IMR-90 (cell line): ENCODE measurements around the gene RBM41. TPM values are rescaled to one million over a fixed set of nuclear protein-coding genes. Genes with fewer than 3 reads are reported as not detected.
A peak's percentile ranks its signal among the peaks of the same experiment; 100 is the strongest.

Experiments used
- ATAC-seq: fragments of 200-7000 bp; cut with Tn5 transposase; 2 replicates; pipeline ENCODE4 v1.9.1; 2020; ENCODE audit warnings: low read depth, mild to moderate bottlenecking, moderate library complexity
- BruUV-seq: library from RNA; stranded (reverse); fragments of 400-500 nt; replicated peaks from 2 replicates; lab custom pipeline; 2021; lab: Mats Ljungman, UMichigan
- CTCF ChIA-PET: fragments of 300-600 bp; formaldehyde crosslinking; extraction: SDS; loops from one replicate; lab custom pipeline; 2021; ENCODE audit warnings: antibody characterized with exemption; lab: Yijun Ruan, JAX
- POLR2A ChIA-PET: fragments of 300-600 bp; sonication (Branson Sonifier 250); formaldehyde crosslinking; loops from one replicate; lab custom pipeline; 2022; ENCODE audit warnings: antibody characterized with exemption; ENCODE audit not compliant: unreplicated experiment; lab: Charles Lee
- DNase-seq: peaks from one replicate; pipeline ENCODE4 v3.0.0; 2013
- H2AFZ ChIP-seq: replicated peaks from 2 replicates; pipeline ENCODE3; 2013; ENCODE audit warnings: low read length, mild to moderate bottlenecking; ENCODE audit not compliant: poor library complexity
- H2AK5ac ChIP-seq: 2 replicates; pipeline ENCODE4 v1.6.1; 2013; ENCODE audit warnings: low read depth, low read length, inconsistent platforms
- H2AK9ac ChIP-seq: replicated peaks from 2 replicates; pipeline ENCODE3; 2013; ENCODE audit warnings: mild to moderate bottlenecking, low read depth, low read length, moderate library complexity; ENCODE audit not compliant: poor library complexity
- H2BK120ac ChIP-seq: 2 replicates; pipeline ENCODE4 v1.6.1; 2013; ENCODE audit warnings: low read depth, low read length, inconsistent platforms
- H2BK15ac ChIP-seq: 3 replicates; pipeline ENCODE4 v1.6.1; 2013; ENCODE audit warnings: low read depth, low read length, inconsistent platforms
- H2BK20ac ChIP-seq: 2 replicates; pipeline ENCODE4 v1.6.1; 2013; ENCODE audit warnings: low read depth, mild to moderate bottlenecking, inconsistent platforms, low read length, moderate library complexity
- H2BK5ac ChIP-seq: 2 replicates; pipeline ENCODE4 v1.6.1; 2013; ENCODE audit warnings: mild to moderate bottlenecking, low read depth, low read length, inconsistent platforms; ENCODE audit not compliant: poor library complexity, severe bottlenecking
- H3K14ac ChIP-seq: replicated peaks from 2 replicates; pipeline ENCODE4 v1.6.1; 2013; ENCODE audit warnings: low read depth, low read length, inconsistent platforms
- H3K18ac ChIP-seq: 2 replicates; pipeline ENCODE4 v1.6.1; 2013; ENCODE audit warnings: low read depth, low read length, control low read depth
- H3K23ac ChIP-seq: 2 replicates; pipeline ENCODE4 v1.6.1; 2013; ENCODE audit warnings: low read depth, low read length, inconsistent platforms
- H3K27ac ChIP-seq: 2 replicates; pipeline ENCODE4 v1.5.1; 2013; ENCODE audit warnings: mild to moderate bottlenecking, control low read depth, low read length; ENCODE audit not compliant: insufficient read depth
- H3K27me3 ChIP-seq: 2 replicates; pipeline ENCODE4 v1.6.1; 2013; ENCODE audit warnings: low read length; ENCODE audit not compliant: control insufficient read depth, insufficient read depth
- H3K36me3 ChIP-seq: 2 replicates; pipeline ENCODE4 v1.6.1; 2013; ENCODE audit warnings: low read length, mixed read lengths; ENCODE audit not compliant: control insufficient read depth, insufficient read depth
- H3K4ac ChIP-seq: 2 replicates; pipeline ENCODE4 v1.6.1; 2013; ENCODE audit warnings: low read depth, low read length, inconsistent platforms
- H3K4me1 ChIP-seq: 2 replicates; pipeline ENCODE4 v1.6.1; 2013; ENCODE audit warnings: low read length, mixed read lengths; ENCODE audit not compliant: control insufficient read depth, insufficient read depth
- H3K4me2 ChIP-seq: 2 replicates; pipeline ENCODE4 v1.6.1; 2013; ENCODE audit warnings: low read depth, mild to moderate bottlenecking, control low read depth, low read length, moderate library complexity
- H3K4me3 ChIP-seq: 2 replicates; pipeline ENCODE4 v1.5.1; 2013; ENCODE audit warnings: low read depth, mild to moderate bottlenecking, control low read depth, low read length, moderate library complexity; ENCODE audit not compliant: insufficient read depth
- H3K56ac ChIP-seq: 2 replicates; pipeline ENCODE4 v1.6.1; 2013; ENCODE audit warnings: low read length, inconsistent platforms; ENCODE audit not compliant: insufficient read depth; ENCODE audit errors: extremely low read depth
- H3K79me1 ChIP-seq, 2 experiments: 2 replicates each; pipeline ENCODE4 v1.6.1; 2013; ENCODE audit warnings: low read length in 2 of 2, inconsistent platforms in 1 of 2, low read depth in 1 of 2
- H3K9ac ChIP-seq: 2 replicates; pipeline ENCODE4 v1.6.1; 2013; ENCODE audit warnings: low read depth, low read length, control low read depth
- H3K9me1 ChIP-seq: 2 replicates; pipeline ENCODE4 v1.6.1; 2013; ENCODE audit warnings: low read length, inconsistent platforms; ENCODE audit not compliant: insufficient read depth
- H3K9me3 ChIP-seq: 2 replicates; pipeline ENCODE4 v1.6.1; 2013; ENCODE audit warnings: low read length; ENCODE audit not compliant: control insufficient read depth, insufficient read depth
- H4K20me1 ChIP-seq: 2 replicates; pipeline ENCODE4 v1.6.1; 2013; ENCODE audit warnings: low read length, inconsistent platforms; ENCODE audit not compliant: insufficient read depth
- H4K5ac ChIP-seq: 2 replicates; pipeline ENCODE4 v1.6.1; 2013; ENCODE audit warnings: mild to moderate bottlenecking, low read depth, low read length, control low read depth
- H4K8ac ChIP-seq, 2 experiments: 2 replicates each; pipeline ENCODE4 v1.6.1; 2013; ENCODE audit warnings: low read depth in 2 of 2, low read length in 2 of 2, control low read depth in 1 of 2, inconsistent platforms in 1 of 2
- H4K91ac ChIP-seq: 2 replicates; pipeline ENCODE4 v1.6.1; 2013; ENCODE audit warnings: low read depth, low read length, inconsistent platforms; ENCODE audit not compliant: insufficient read depth
- BHLHE40 ChIP-seq: fragments of 150-350 bp; IDR thresholded peaks from 2 replicates; pipeline ENCODE4 v1.6.1; 2016; ENCODE audit warnings: mild to moderate bottlenecking, low read depth, low read length
- CEBPB ChIP-seq: IDR thresholded peaks from 2 replicates; pipeline ENCODE4 v1.6.1; 2012; ENCODE audit warnings: low read depth, low read length, improper control_type of control experiment
- CHD1 ChIP-seq: IDR thresholded peaks from 2 replicates; pipeline ENCODE4 v1.6.1; 2012; ENCODE audit warnings: low read depth, low read length, improper control_type of control experiment
- ELK1 ChIP-seq: fragments of 150-350 bp; IDR thresholded peaks from 2 replicates; pipeline ENCODE4 v1.6.1; 2016; ENCODE audit warnings: low read depth, mild to moderate bottlenecking, low read length, moderate library complexity, borderline replicate concordance
- FOS ChIP-seq: fragments of 150-350 bp; IDR thresholded peaks from 2 replicates; pipeline ENCODE4 v1.6.1; 2016; ENCODE audit warnings: low read depth, low read length
- MAFK ChIP-seq: IDR thresholded peaks from 2 replicates; pipeline ENCODE4 v1.6.1; 2012; ENCODE audit warnings: low read depth, low read length, improper control_type of control experiment
- MAZ ChIP-seq: IDR thresholded peaks from 2 replicates; pipeline ENCODE4 v1.6.1; 2012; ENCODE audit warnings: low read depth, mild to moderate bottlenecking, low read length, improper control_type of control experiment, moderate library complexity, borderline replicate concordance
- MXI1 ChIP-seq: IDR thresholded peaks from 2 replicates; pipeline ENCODE4 v1.6.1; 2012; ENCODE audit warnings: low read depth, mild to moderate bottlenecking, low read length, moderate library complexity, borderline replicate concordance
- NFE2L2 ChIP-seq: fragments of 150-350 bp; IDR thresholded peaks from 2 replicates; pipeline ENCODE4 v1.6.1; 2016; ENCODE audit warnings: low read depth, mild to moderate bottlenecking, low read length
- POLR2A ChIP-seq: IDR thresholded peaks from 2 replicates; pipeline ENCODE4 v1.6.1; 2012; ENCODE audit warnings: mild to moderate bottlenecking, low read depth, low read length
- RAD21 ChIP-seq: IDR thresholded peaks from 2 replicates; pipeline ENCODE4 v1.6.1; 2012; ENCODE audit warnings: low read length, improper control_type of control experiment
- RCOR1 ChIP-seq: IDR thresholded peaks from 2 replicates; pipeline ENCODE4 v1.6.1; 2012; ENCODE audit warnings: mild to moderate bottlenecking, low read length, improper control_type of control experiment; ENCODE audit not compliant: insufficient replicate concordance
- RFX5 ChIP-seq: IDR thresholded peaks from 2 replicates; pipeline ENCODE4 v1.8.0; 2012; ENCODE audit warnings: low read depth, mild to moderate bottlenecking, low read length, moderate library complexity
- SMC3 ChIP-seq: fragments of 150-350 bp; IDR thresholded peaks from 2 replicates; pipeline ENCODE4 v1.6.1; 2016; ENCODE audit warnings: low read depth, mild to moderate bottlenecking, antibody characterized with exemption, low read length, moderate library complexity
- USF2 ChIP-seq: fragments of 150-350 bp; IDR thresholded peaks from 2 replicates; pipeline ENCODE4 v1.6.1; 2017; ENCODE audit warnings: mild to moderate bottlenecking, antibody characterized with exemption, low read length, low read depth
- WGBS, 2 experiments: methylation state at CpG; one replicate each; pipeline versions ENCODE4 v1.1.5 to v1.1.7; 2013; ENCODE audit warnings: missing lambda C conversion rate in 2 of 2; ENCODE audit not compliant: insufficient read length in 1 of 2; ENCODE audit errors: extremely low coverage in 2 of 2; 5-methylcytosine and 5-hydroxymethylcytosine counted together
- dilution Hi-C: fragments of 300-500 bp; cut with HindIII; formaldehyde crosslinking; loops from one replicate; pipeline ENCODE4 v1.14.3; 2018; ENCODE audit warnings: low sequenced_read_pairs; ENCODE audit not compliant: unreplicated experiment
- in situ Hi-C: fragments of 300-500 bp; cut with MboI; formaldehyde crosslinking; loops from 3 replicates; pipeline ENCODE4 v1.14.3; 2019; ENCODE audit warnings: low sequenced_read_pairs, inconsistent platforms, mixed read lengths
- intact Hi-C: fragments of 100-400 bp; cut with micrococcal nuclease; formaldehyde crosslinking; loops from 2 replicates; pipeline ENCODE4 v1.10.0; 2022
- polyA plus RNA-seq, 3 experiments: library from polyadenylated mRNA; depleted of rRNA; stranded (reverse); fragments of >200 nt; gene quantifications; 2 replicates each; pipeline ENCODE4 v1.2.3, GENCODE V29; 2012; ENCODE audit warnings: low replicate concordance in 1 of 3
- total RNA-seq: library from RNA; depleted of rRNA; stranded (reverse); fragments of >200 nt; gene quantifications from 2 replicates; pipeline ENCODE4 v1.2.3, GENCODE V29; 2012
- TF ChIP-seq, protein P1 (sequence below): conservative IDR thresholded peaks from 2 replicates; pipeline ENCODE4 v1.5.1; 2012; ENCODE audit warnings: mild to moderate bottlenecking, low read depth, low read length, improper control_type of control experiment

RBM41 gene
- total and polyA plus RNA-seq, 2 of the 4 experiments (the other 2 are of a cell fraction), result 3.9 to 8.6 TPM

DNA sequence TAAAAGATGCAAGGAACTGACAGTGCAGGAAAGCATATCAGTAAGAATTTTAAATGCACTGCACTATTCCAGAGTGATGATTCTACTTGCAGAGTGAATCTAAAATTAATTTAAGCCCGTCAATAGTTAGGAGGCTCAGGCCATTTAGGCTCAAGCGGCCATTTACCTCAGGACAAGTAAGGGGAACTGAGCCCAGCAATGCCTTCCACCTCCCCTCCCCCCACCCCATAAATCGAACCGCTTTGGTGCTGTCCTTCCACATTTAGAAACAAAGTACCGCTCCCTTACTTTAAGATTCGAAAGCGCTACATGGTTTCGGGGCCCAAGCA is 665 bp downstream of the RBM41 start:
- H3K4me1 ChIP-seq, result no peaks in the 10 kb centered on the region; the same call in 1 of the 2 replicates
- H3K4ac ChIP-seq, result peak overlapping the region; percentile 27; the same call in 1 of the 2 replicates
- H3K56ac ChIP-seq, result 0 out of 2 replicates have a peak overlapping the region, but pooled peaks have one; percentile 4
- TF ChIP-seq SMC3 (no peak), MXI1 (no peak), CHD1 (no peak), CEBPB (no peak), MAFK (no peak), BHLHE40 (no peak), POLR2A (no peak), RAD21 (no peak), FOS (no peak), NFE2L2 (no peak), MAZ (no peak), RFX5 (no peak), RCOR1 (no peak), ELK1 (no peak), USF2 (no peak)
- TF ChIP-seq, protein P1, sequence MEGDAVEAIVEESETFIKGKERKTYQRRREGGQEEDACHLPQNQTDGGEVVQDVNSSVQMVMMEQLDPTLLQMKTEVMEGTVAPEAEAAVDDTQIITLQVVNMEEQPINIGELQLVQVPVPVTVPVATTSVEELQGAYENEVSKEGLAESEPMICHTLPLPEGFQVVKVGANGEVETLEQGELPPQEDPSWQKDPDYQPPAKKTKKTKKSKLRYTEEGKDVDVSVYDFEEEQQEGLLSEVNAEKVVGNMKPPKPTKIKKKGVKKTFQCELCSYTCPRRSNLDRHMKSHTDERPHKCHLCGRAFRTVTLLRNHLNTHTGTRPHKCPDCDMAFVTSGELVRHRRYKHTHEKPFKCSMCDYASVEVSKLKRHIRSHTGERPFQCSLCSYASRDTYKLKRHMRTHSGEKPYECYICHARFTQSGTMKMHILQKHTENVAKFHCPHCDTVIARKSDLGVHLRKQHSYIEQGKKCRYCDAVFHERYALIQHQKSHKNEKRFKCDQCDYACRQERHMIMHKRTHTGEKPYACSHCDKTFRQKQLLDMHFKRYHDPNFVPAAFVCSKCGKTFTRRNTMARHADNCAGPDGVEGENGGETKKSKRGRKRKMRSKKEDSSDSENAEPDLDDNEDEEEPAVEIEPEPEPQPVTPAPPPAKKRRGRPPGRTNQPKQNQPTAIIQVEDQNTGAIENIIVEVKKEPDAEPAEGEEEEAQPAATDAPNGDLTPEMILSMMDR, result no peak
- no peaks in the 10 kb centered on the region; the same call in 1 of the 2 replicates for H4K20me1 ChIP-seq
- no peak overlapping the region for H3K23ac ChIP-seq
- peak overlapping the region; percentile 72 for H3K14ac ChIP-seq
- H2AFZ ChIP-seq, result peak overlapping the region; percentile 95
- no peak overlapping the region for H2BK20ac ChIP-seq
- ChIA-PET POLR2A (no interaction called here), CTCF (no interaction called here)
- H3K4me3 ChIP-seq, result peak overlapping the region; percentile 68
- BruUV-seq, result no TSS peak
- no peak overlapping the region; the same call in 1 of the 2 replicates for H3K18ac ChIP-seq
- no CpG with 5 or more reads among the region's 8 CpGs for WGBS, 2 experiments
- DNase-seq (no peak), ATAC-seq (peak; percentile 13; the same call in 1 of the 2 replicates)
- dilution Hi-C loops, result no loop called here
- H3K4me2 ChIP-seq, result peak overlapping the region; percentile 98
- H3K79me1 ChIP-seq, result peaks cover 0 to 8% of the 10 kb centered on the region in 2 experiments; a peak in 3 of 4 replicates
- no peak overlapping the region for H2AK5ac ChIP-seq
- no peak overlapping the region for H2AK9ac ChIP-seq
- peak overlapping the region; percentile 86 to 99; a peak in 3 of 4 replicates for H4K8ac ChIP-seq
- peaks cover 3% of the 10 kb centered on the region for H3K27me3 ChIP-seq
- H2BK15ac ChIP-seq, result no peak overlapping the region
- H3K27ac ChIP-seq, result peak overlapping the region; percentile 87
- in situ Hi-C loops, result no loop called here
- H3K36me3 ChIP-seq, result peaks cover 4% of the 10 kb centered on the region
- peak overlapping the region; percentile 97 for H3K9ac ChIP-seq
- H2BK120ac ChIP-seq, result no peak overlapping the region
- H3K9me3 ChIP-seq, result no peaks in the 10 kb centered on the region
- peak overlapping the region; percentile 87 for H2BK5ac ChIP-seq
- peaks cover 3% of the 10 kb centered on the region for H3K9me1 ChIP-seq
- intact Hi-C loops, result loop anchor here (10.0 kb wide), 1 partner anchor 223 kb away; no protein-coding TSS in a partner anchor
- peak overlapping the region; percentile 0; the same call in 1 of the 2 replicates for H4K91ac ChIP-seq
- H4K5ac ChIP-seq, result peak overlapping the region; percentile 23; the same call in 1 of the 2 replicates
